Osteocyte (in vitro differentiated cells): ENCODE measurements around the gene TRPC1. TPM values are rescaled to one million over a fixed set of nuclear protein-coding genes. Genes with fewer than 3 reads are reported as not detected.

Experiments
- DNase-seq: peaks from one replicate; pipeline ENCODE4 v3.0.0; 2021; ENCODE audit warnings: mixed read lengths; ENCODE audit not compliant: unreplicated experiment; ENCODE audit errors: extremely low spot score
- H3K27ac Mint-ChIP-seq: one replicate; pipeline ENCODE4 v1.8.0; 2021; ENCODE audit warnings: mild to moderate bottlenecking, mixed read lengths; ENCODE audit not compliant: unreplicated experiment
- H3K27me3 Mint-ChIP-seq: one replicate; pipeline ENCODE4 v1.8.0; 2021; ENCODE audit warnings: mixed read lengths; ENCODE audit not compliant: unreplicated experiment
- H3K36me3 Mint-ChIP-seq: one replicate; pipeline ENCODE4 v1.8.0; 2021; ENCODE audit warnings: mixed read lengths; ENCODE audit not compliant: unreplicated experiment
- H3K4me1 Mint-ChIP-seq: one replicate; pipeline ENCODE4 v1.8.0; 2021; ENCODE audit warnings: mixed read lengths; ENCODE audit not compliant: unreplicated experiment
- H3K4me3 Mint-ChIP-seq: one replicate; pipeline ENCODE4 v1.8.0; 2021; ENCODE audit warnings: mild to moderate bottlenecking, moderate library complexity, mixed read lengths; ENCODE audit not compliant: unreplicated experiment
- H3K9me3 Mint-ChIP-seq: one replicate; pipeline ENCODE4 v1.8.0; 2021; ENCODE audit warnings: mixed read lengths; ENCODE audit not compliant: unreplicated experiment
- long read RNA-seq: library from polyadenylated mRNA; unstranded; transcript quantifications from one replicate; pipeline ENCODE4 v2.0.0, GENCODE V29; 2021
- total RNA-seq: library from RNA; stranded (reverse); gene quantifications from 2 replicates; pipeline ENCODE4 v1.2.1, GENCODE V29; 2021
- TF ChIP-seq, protein P1 (sequence below): fragments of 200-600 bp; sonication (generic); IDR thresholded peaks from 2 replicates; pipeline ENCODE4 v1.5.0; 2021; ENCODE audit warnings: antibody characterized with exemption, mild to moderate bottlenecking, moderate library complexity

TRPC1 gene
- total RNA-seq: 16.6 and 18.6 TPM in 2 replicates
- long read RNA-seq, partial matches to known transcripts: 4 of 16 reads
- long read RNA-seq, other reads (novel, unspliced or antisense): 12 of 16 reads

DNA sequence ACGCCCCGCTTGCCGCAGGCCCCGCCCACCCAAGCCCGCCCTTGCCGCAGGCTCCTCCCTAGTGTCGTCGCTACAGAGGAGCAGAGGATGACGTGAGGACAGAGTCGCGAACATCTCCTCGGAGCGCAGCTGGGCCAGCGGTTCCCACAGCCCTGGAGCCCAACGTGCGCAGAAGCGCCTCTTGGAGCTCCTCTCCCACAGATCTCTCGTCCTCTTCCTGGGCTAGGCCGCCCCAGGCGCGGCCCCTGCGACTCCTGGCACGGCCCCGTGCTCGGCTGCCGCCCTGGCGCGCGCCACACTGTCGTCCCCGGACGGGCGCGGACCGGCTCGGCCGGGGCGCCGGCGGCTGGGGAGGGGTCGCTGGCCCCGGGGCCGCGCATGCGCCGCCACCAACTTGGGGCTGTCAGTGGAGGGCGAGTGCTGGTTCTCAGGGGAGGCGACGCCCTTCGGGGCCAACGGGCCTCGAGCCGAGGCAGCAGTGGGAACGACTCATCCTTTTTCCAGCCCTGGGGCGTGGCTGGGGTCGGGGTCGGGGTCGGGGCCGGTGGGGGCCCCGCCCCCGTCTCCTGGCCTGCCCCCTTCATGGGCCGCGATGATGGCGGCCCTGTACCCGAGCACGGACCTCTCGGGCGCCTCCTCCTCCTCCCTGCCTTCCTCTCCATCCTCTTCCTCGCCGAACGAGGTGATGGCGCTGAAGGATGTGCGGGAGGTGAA lies at the start of gene TRPC1:
TRPC1 (plus strand) TSS at position 67 of the 714 bp plus-strand sequence; CDS start at position 593, 526 bp downstream.
- TF ChIP-seq, protein P1, sequence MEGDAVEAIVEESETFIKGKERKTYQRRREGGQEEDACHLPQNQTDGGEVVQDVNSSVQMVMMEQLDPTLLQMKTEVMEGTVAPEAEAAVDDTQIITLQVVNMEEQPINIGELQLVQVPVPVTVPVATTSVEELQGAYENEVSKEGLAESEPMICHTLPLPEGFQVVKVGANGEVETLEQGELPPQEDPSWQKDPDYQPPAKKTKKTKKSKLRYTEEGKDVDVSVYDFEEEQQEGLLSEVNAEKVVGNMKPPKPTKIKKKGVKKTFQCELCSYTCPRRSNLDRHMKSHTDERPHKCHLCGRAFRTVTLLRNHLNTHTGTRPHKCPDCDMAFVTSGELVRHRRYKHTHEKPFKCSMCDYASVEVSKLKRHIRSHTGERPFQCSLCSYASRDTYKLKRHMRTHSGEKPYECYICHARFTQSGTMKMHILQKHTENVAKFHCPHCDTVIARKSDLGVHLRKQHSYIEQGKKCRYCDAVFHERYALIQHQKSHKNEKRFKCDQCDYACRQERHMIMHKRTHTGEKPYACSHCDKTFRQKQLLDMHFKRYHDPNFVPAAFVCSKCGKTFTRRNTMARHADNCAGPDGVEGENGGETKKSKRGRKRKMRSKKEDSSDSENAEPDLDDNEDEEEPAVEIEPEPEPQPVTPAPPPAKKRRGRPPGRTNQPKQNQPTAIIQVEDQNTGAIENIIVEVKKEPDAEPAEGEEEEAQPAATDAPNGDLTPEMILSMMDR: no peak
- peak within 1 kb of the TSS; percentile 94 for H3K4me3 Mint-ChIP-seq
- peaks cover 6% of the 10 kb centered on the region for H3K27me3 Mint-ChIP-seq
- H3K27ac Mint-ChIP-seq: peak within 1 kb of the TSS; percentile 89
- H3K9me3 Mint-ChIP-seq: peaks cover 10% of the 10 kb centered on the region
- no peaks in the 10 kb centered on the region for H3K36me3 Mint-ChIP-seq
- DNase-seq: peak; percentile 90
- peaks cover 20% of the 10 kb centered on the region for H3K4me1 Mint-ChIP-seq

DNA sequence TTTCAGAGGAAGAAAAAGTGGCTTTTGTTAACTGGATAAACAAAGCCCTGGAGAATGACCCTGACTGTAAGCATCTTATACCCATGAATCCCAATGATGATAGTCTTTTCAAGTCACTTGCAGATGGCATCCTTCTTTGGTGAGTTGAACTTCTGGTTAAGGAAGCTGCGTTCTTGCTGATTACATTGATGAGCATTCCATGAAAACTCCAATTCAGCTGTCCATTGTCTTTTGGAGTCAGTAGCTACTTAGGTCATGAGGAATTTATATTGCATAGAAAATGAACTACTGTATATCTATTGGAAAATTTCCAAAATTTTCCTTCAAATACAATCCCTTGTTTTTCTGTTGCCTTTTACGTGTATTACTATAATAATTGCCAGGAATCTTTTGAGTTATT lies 47.7 kb upstream of the TRPC1 start:
- Mint-ChIP-seq H3K27me3 (no peaks in the 10 kb centered on the region), H3K4me3 (no peak overlapping the region), H3K36me3 (no peaks in the 10 kb centered on the region), H3K9me3 (no peaks in the 10 kb centered on the region), H3K27ac (no peak overlapping the region), H3K4me1 (no peaks in the 10 kb centered on the region)
- TF ChIP-seq, protein P1: no peak
- DNase-seq: no peak

DNA sequence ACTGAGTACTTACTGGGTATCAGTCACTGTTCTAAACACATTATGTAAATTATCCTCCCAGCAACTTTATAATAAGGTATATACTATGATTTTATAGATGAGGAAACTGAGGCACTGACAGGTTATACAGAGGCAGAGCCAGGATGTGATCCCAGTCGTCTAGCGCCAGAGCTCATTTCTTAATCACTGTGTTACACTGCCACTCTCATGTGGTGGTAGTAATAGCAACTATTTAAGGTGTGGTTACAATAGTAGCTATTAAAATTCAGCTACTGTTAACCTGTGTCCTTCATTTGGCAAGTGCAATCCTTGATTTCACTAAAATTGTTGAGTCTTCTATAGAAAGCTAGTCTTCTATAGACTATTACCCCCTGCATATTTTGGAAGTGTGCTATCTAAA lies 43.1 kb upstream of the TRPC1 start:
- Mint-ChIP-seq H3K27me3 (no peaks in the 10 kb centered on the region), H3K4me3 (no peak overlapping the region), H3K4me1 (no peaks in the 10 kb centered on the region), H3K27ac (no peak overlapping the region), H3K36me3 (no peaks in the 10 kb centered on the region), H3K9me3 (no peaks in the 10 kb centered on the region)
- TF ChIP-seq, protein P1: no peak
- DNase-seq: no peak

DNA sequence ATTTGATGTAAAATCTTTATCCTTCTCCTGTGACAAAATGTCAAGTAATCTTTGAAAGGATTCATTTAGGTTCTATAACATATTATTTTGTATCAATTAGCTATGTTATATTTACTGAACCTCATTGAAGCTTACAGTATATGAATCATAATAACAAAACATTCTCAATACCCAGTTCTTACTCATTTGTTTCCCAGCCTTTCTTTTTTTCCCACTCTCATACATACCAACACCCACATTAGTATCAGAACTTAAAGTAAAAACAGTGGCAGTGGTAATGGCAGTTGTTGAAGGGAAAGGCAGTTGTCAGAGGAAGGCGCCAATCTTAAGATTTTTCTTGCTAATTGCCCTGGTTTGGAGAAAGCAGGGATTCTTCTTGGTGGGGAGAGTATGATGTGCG lies 33.2 kb upstream of the TRPC1 start:
- Mint-ChIP-seq H3K4me3 (no peak overlapping the region), H3K4me1 (no peaks in the 10 kb centered on the region), H3K36me3 (no peaks in the 10 kb centered on the region), H3K27ac (no peak overlapping the region), H3K27me3 (no peaks in the 10 kb centered on the region), H3K9me3 (no peaks in the 10 kb centered on the region)
- no peak for DNase-seq
- TF ChIP-seq, protein P1: no peak

DNA sequence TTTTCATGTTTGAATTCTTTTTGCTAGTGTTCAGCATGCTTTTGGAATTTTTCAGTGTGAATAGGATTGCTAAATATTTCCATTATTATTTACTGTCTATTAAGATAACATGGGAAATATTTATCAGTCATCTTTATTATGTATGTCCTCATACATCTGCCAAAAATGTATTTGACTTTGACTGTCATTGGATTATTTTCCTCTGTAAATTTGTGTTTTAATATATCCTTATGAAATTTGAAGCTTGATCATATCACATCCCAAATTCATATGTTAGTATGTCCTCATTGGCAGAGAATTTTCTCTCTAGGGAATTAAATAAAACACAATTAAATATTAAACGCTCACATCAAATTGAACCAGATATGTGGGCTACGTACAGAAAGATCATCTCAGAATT lies 32.3 kb upstream of the TRPC1 start:
- TF ChIP-seq, protein P1: no peak
- Mint-ChIP-seq H3K36me3 (no peaks in the 10 kb centered on the region), H3K4me1 (no peaks in the 10 kb centered on the region), H3K9me3 (no peaks in the 10 kb centered on the region), H3K4me3 (no peak overlapping the region), H3K27me3 (no peaks in the 10 kb centered on the region), H3K27ac (no peak overlapping the region)
- no peak for DNase-seq
